PFSK-1 (cell line): Measurements from ENCODE around the gene CHD1.

Source experiments
- POLR2AphosphoS5 ChIP-seq: IDR thresholded peaks from 2 replicates; pipeline ENCODE4 v1.6.1; 2012; ENCODE audit warnings: low read depth, mild to moderate bottlenecking, control low read depth, low read length, moderate library complexity
- SIN3A ChIP-seq: IDR thresholded peaks from 2 replicates; pipeline ENCODE4 v1.6.1; 2012; ENCODE audit warnings: mild to moderate bottlenecking, low read length, moderate library complexity, borderline replicate concordance; ENCODE audit not compliant: insufficient read depth
- TF ChIP-seq, protein P1 (sequence below), 2 experiments: IDR thresholded peaks; 2 replicates each; pipeline versions ENCODE4 v1.6.1 to v1.8.0; 2011 to 2012; ENCODE audit warnings: low read depth in 2 of 2, low read length in 2 of 2, control low read depth in 1 of 2, inconsistent platforms in 1 of 2, mild to moderate bottlenecking in 1 of 2, moderate library complexity in 1 of 2; ENCODE audit not compliant: insufficient read depth in 1 of 2

- TF ChIP-seq SIN3A (no peak), POLR2AphosphoS5 (no peak)
- TF ChIP-seq, protein P1, sequence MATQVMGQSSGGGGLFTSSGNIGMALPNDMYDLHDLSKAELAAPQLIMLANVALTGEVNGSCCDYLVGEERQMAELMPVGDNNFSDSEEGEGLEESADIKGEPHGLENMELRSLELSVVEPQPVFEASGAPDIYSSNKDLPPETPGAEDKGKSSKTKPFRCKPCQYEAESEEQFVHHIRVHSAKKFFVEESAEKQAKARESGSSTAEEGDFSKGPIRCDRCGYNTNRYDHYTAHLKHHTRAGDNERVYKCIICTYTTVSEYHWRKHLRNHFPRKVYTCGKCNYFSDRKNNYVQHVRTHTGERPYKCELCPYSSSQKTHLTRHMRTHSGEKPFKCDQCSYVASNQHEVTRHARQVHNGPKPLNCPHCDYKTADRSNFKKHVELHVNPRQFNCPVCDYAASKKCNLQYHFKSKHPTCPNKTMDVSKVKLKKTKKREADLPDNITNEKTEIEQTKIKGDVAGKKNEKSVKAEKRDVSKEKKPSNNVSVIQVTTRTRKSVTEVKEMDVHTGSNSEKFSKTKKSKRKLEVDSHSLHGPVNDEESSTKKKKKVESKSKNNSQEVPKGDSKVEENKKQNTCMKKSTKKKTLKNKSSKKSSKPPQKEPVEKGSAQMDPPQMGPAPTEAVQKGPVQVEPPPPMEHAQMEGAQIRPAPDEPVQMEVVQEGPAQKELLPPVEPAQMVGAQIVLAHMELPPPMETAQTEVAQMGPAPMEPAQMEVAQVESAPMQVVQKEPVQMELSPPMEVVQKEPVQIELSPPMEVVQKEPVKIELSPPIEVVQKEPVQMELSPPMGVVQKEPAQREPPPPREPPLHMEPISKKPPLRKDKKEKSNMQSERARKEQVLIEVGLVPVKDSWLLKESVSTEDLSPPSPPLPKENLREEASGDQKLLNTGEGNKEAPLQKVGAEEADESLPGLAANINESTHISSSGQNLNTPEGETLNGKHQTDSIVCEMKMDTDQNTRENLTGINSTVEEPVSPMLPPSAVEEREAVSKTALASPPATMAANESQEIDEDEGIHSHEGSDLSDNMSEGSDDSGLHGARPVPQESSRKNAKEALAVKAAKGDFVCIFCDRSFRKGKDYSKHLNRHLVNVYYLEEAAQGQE (IDR thresholded peaks at IDR 0.05; ENCODE audit: insufficient read depth in 1 of 2, low read depth in 2 of 2, low read length in 2 of 2), result no peak
These were observed 101.1 kb downstream of the CHD1 start for GRCh38 chr5:98827588-98828284.
